NCI-H69 (cell line): ENCODE results near the gene RALGPS1.

Source experiments
- DNase-seq: peaks from one replicate; lab custom pipeline; 2025; lab: John Stamatoyannopoulos, UW

The RALGPS1 gene

GRCh38 chr9:127205952-127206351 is 291.4 kb downstream of the RALGPS1 start:
- DNase-seq: no peak

- DNase-seq: no peak
Measured at GRCh38 chr9:127206666-127207065, 292.1 kb downstream of the RALGPS1 start.

GRCh38 chr9:127207734-127208410 is 293.3 kb downstream of the RALGPS1 start:
- no peak for DNase-seq

- no peak for DNase-seq
Measured at GRCh38 chr9:127208416-127208815, 293.8 kb downstream of the RALGPS1 start.

GRCh38 chr9:127209220-127209619 is 294.6 kb downstream of the RALGPS1 start:
- DNase-seq: no peak

GRCh38 chr9:127209948-127210640 is 295.5 kb downstream of the RALGPS1 start:
- no peak for DNase-seq

- DNase-seq: no peak
Measured at GRCh38 chr9:127210851-127211730, 296.5 kb downstream of the RALGPS1 start.

GRCh38 chr9:127211983-127212382 is 297.4 kb downstream of the RALGPS1 start:
- no peak for DNase-seq

GRCh38 chr9:127212453-127212852 is 297.9 kb downstream of the RALGPS1 start:
- no peak for DNase-seq

- DNase-seq: no peak
Measured at GRCh38 chr9:127213859-127214258, 299.3 kb downstream of the RALGPS1 start.

- peak; percentile 84 for DNase-seq
Measured at GRCh38 chr9:127214421-127215267, 300.1 kb downstream of the RALGPS1 start.

- no peak for DNase-seq
Measured at GRCh38 chr9:127215268-127216209, 301.0 kb downstream of the RALGPS1 start.

GRCh38 chr9:127216210-127216887 is 301.8 kb downstream of the RALGPS1 start:
- DNase-seq: no peak

GRCh38 chr9:127216888-127217217 is 302.3 kb downstream of the RALGPS1 start:
- DNase-seq: no peak

- DNase-seq: no peak
Measured at GRCh38 chr9:127218818-127219217, 304.2 kb downstream of the RALGPS1 start.

- DNase-seq: no peak
Measured at GRCh38 chr9:127219520-127219919, 304.9 kb downstream of the RALGPS1 start.

- peak; percentile 26 for DNase-seq
Measured at GRCh38 chr9:127221695-127222094, 307.1 kb downstream of the RALGPS1 start.

- DNase-seq: no peak
Measured at GRCh38 chr9:127222388-127223095, 308.0 kb downstream of the RALGPS1 start.

- DNase-seq: peak; percentile 38
Measured at GRCh38 chr9:127223266-127223665, 308.7 kb downstream of the RALGPS1 start.

- no peak for DNase-seq
Measured at GRCh38 chr9:127223810-127224177, 309.2 kb downstream of the RALGPS1 start.
